Right lobe of liver (tissue), 4 donors: ENCODE measurements around the gene RAP1GAP.

ENCODE experiments used
- POLR2A ChIP-seq: fragments of 450-650 bp; IDR thresholded peaks from one replicate; pipeline ENCODE4 v1.6.1; 2017; ENCODE audit warnings: antibody characterized with exemption, mild to moderate bottlenecking
- TF ChIP-seq, protein P1 (sequence below), 4 donors: fragments of 200-600 bp in 3 of 4; fragments of 450-650 bp in 1 of 4; IDR thresholded peaks; one replicate each; pipeline versions ENCODE4 v1.5.1 to v1.8.0; 2016 to 2022; ENCODE audit warnings: antibody characterized with exemption in 4 of 4, mild to moderate bottlenecking in 2 of 4
- donor health status: DM: no; HTN: no; CAD: no.
- donor health status: DM: no; HTN: no; CAD: no.
- donor health status: DM: no; HTN: yes; CAD: no.

- TF ChIP-seq, protein P1, sequence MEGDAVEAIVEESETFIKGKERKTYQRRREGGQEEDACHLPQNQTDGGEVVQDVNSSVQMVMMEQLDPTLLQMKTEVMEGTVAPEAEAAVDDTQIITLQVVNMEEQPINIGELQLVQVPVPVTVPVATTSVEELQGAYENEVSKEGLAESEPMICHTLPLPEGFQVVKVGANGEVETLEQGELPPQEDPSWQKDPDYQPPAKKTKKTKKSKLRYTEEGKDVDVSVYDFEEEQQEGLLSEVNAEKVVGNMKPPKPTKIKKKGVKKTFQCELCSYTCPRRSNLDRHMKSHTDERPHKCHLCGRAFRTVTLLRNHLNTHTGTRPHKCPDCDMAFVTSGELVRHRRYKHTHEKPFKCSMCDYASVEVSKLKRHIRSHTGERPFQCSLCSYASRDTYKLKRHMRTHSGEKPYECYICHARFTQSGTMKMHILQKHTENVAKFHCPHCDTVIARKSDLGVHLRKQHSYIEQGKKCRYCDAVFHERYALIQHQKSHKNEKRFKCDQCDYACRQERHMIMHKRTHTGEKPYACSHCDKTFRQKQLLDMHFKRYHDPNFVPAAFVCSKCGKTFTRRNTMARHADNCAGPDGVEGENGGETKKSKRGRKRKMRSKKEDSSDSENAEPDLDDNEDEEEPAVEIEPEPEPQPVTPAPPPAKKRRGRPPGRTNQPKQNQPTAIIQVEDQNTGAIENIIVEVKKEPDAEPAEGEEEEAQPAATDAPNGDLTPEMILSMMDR (IDR thresholded peaks at IDR 0.05), result no peak
- TF ChIP-seq POLR2A, result no peak
Observed at GRCh38 chr1:21643624-21644023, 25.5 kb downstream of the RAP1GAP start.
